ENCODE measurements around the gene SH3GLB2. TPM values are rescaled to one million over a fixed set of nuclear protein-coding genes. Genes with fewer than 3 reads are reported as not detected.

The SH3GLB2 gene
- total RNA-seq, 1 experiment from 2014 or later: 44.1 TPM

DNA sequence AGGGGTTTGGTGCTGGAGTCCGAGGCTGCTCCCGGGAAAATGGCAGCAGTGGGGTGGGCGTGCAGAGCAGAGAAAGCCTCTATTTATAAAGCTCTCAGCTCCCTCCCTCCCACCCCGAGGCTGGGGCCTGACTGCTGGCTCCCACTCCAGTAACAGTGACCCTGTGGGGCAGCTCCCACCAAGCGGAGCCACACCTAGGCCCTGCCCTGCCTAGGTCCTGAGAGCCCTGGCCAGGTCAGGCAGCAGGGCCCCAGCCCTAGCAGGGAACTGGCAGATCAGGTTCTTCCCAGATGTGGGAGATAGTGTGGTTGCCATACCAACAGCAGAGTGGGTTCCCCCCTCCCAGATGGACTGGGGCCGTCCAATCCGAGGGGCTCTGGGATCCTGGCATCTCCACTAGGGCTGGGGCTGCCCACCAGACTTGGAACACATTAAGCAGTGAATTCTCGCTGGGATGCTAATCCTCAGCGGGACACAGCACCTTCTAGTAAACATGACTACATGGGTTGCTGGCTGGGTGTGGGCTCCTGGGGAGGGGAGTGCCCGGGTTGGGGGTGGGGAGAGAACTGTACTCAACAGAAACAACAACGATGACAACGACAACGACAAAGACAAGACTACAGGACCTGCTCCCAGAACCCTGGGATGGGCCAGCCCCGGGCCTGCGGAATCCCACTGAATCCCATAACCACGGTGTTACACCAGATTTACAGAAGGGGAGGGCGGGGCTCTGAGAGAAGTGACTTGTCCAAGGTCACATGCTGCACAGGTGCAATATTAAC lies 1.5 kb downstream of the SH3GLB2 start:
- Histone ChIP-seq H4K20me1 (ENCODE audit: low read length) (no peaks in the 10 kb centered on the region), H3F3A (ENCODE audit: low read length, unreplicated experiment) (no peaks in the 10 kb centered on the region), H3K9me2 (replicated peaks; ENCODE audit: low read length) (no peaks in the 10 kb centered on the region), H3K4me2 (ENCODE audit: low read length) (peak overlapping the region; percentile 94), H3K79me2 (ENCODE audit: low read length) (peaks cover 38% of the 10 kb centered on the region), H3K9ac (ENCODE audit: low read length) (no peak overlapping the region), H3K4me3 (ENCODE audit: low read length) (peak overlapping the region; percentile 84), H3K36me3 (ENCODE audit: low read depth, low read length) (no peaks in the 10 kb centered on the region), H3K27me3 (ENCODE audit: low read length) (no peaks in the 10 kb centered on the region), H3K4me1 (ENCODE audit: insufficient read depth, low read length) (peaks cover 15% of the 10 kb centered on the region; the same call in 1 of the 2 replicates), H3K9me3 (ENCODE audit: low read length) (no peaks in the 10 kb centered on the region), H3K27ac (ENCODE audit: low read length) (no peak overlapping the region; the same call in 1 of the 2 replicates), H2AFZ (ENCODE audit: low read length) (no peak overlapping the region)
- ChIA-PET CTCF (no interaction called here), POLR2A (ENCODE audit: unreplicated experiment) (no interaction called here)
- intact Hi-C loops (cut with micrococcal nuclease): no loop called here
- TF ChIP-seq EZH2phosphoT487 (IDR thresholded peaks at IDR 0.05; ENCODE audit: borderline replicate concordance, low read length): no peak
- no peak for TF ChIP-seq EZH2 (IDR thresholded peaks at IDR 0.05; ENCODE audit: low read length, unreplicated experiment)
- TF ChIP-seq, protein P1, sequence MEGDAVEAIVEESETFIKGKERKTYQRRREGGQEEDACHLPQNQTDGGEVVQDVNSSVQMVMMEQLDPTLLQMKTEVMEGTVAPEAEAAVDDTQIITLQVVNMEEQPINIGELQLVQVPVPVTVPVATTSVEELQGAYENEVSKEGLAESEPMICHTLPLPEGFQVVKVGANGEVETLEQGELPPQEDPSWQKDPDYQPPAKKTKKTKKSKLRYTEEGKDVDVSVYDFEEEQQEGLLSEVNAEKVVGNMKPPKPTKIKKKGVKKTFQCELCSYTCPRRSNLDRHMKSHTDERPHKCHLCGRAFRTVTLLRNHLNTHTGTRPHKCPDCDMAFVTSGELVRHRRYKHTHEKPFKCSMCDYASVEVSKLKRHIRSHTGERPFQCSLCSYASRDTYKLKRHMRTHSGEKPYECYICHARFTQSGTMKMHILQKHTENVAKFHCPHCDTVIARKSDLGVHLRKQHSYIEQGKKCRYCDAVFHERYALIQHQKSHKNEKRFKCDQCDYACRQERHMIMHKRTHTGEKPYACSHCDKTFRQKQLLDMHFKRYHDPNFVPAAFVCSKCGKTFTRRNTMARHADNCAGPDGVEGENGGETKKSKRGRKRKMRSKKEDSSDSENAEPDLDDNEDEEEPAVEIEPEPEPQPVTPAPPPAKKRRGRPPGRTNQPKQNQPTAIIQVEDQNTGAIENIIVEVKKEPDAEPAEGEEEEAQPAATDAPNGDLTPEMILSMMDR (conservative IDR thresholded peaks at IDR 0.05; ENCODE audit: low read depth, low read length): no peak
- BruUV-seq (replicated peaks): TSS peak; percentile 53
- DNase-seq (peak; percentile 54), ATAC-seq (peak; percentile 27)

DNA sequence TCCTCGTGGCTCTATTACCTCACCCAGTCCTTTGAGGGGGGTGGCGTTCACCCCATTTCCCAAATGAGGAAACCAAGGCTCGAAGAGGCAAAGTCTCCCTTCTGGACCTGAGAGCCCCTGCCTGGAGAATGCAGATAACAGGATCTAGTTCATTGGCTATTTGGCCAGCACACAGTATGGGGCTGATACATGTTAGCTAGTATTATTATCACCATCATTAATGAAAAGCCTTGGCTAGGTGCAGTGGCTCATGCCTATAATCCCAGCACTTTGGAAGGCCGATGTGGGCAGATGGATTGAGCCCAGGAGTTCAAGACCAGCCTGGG lies 4.3 kb downstream of the SH3GLB2 start:
- Histone ChIP-seq H3K36me3 (ENCODE audit: low read depth, low read length) (no peaks in the 10 kb centered on the region), H2AFZ (ENCODE audit: low read length) (no peak overlapping the region), H3F3A (ENCODE audit: low read length, unreplicated experiment) (no peaks in the 10 kb centered on the region), H4K20me1 (ENCODE audit: low read length) (no peaks in the 10 kb centered on the region), H3K4me3 (ENCODE audit: low read length) (no peak overlapping the region), H3K9me3 (ENCODE audit: low read length) (no peaks in the 10 kb centered on the region), H3K9ac (ENCODE audit: low read length) (no peak overlapping the region), H3K4me2 (ENCODE audit: low read length) (no peak overlapping the region), H3K9me2 (replicated peaks; ENCODE audit: low read length) (no peaks in the 10 kb centered on the region), H3K79me2 (ENCODE audit: low read length) (peaks cover 38% of the 10 kb centered on the region), H3K27ac (ENCODE audit: low read length) (no peak overlapping the region), H3K4me1 (ENCODE audit: insufficient read depth, low read length) (peaks cover 15% of the 10 kb centered on the region; the same call in 1 of the 2 replicates), H3K27me3 (ENCODE audit: low read length) (no peaks in the 10 kb centered on the region)
- TF ChIP-seq EZH2 (IDR thresholded peaks at IDR 0.05; ENCODE audit: low read length, unreplicated experiment): no peak
- TF ChIP-seq, protein P1 (conservative IDR thresholded peaks at IDR 0.05; ENCODE audit: low read depth, low read length): no peak
- TF ChIP-seq EZH2phosphoT487 (IDR thresholded peaks at IDR 0.05; ENCODE audit: borderline replicate concordance, low read length): no peak
- intact Hi-C loops (cut with micrococcal nuclease): no loop called here
- ATAC-seq (no peak), DNase-seq (no peak)
- POLR2A ChIA-PET (ENCODE audit: unreplicated experiment): no interaction called here
- CTCF ChIA-PET: no interaction called here
- no TSS peak for BruUV-seq (replicated peaks)
